ENCODE results near the gene SSNA1.
A peak's percentile ranks its signal among the peaks of the same experiment; 100 is the strongest.

The SSNA1 gene

DNA sequence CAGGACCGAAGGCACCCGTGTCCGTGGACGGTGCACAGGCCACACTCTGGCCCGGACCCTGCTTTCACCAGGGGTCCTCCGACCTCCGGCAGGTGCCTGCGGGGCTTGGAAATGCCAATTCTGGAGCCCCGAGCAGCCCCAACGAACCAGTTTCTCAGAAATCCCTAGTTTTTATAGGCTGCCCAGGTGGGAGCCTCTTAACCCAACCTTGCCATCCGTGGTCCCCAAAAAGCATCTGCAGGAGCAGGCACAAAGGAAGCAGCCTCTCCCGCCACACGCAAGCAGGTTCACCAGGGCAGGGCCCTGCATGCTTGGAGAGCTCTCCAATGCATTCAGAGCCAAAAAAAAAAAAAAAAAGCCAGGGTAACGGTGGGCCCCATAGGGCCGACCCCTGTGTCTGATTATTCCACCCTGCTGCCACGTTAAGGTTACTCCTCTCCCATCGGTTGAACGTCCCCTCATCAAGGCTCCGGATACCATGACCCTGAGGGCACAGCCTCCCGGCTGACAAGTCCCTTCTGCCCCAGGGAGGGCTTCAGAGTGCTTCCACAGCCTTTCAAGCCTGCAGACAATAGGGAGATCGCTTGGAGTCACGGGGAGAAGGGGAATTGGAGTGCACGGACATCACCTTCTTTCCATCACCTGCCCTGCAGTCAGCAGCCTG is 12.9 kb downstream of the SSNA1 start:
- no peak for DNase-seq

DNA sequence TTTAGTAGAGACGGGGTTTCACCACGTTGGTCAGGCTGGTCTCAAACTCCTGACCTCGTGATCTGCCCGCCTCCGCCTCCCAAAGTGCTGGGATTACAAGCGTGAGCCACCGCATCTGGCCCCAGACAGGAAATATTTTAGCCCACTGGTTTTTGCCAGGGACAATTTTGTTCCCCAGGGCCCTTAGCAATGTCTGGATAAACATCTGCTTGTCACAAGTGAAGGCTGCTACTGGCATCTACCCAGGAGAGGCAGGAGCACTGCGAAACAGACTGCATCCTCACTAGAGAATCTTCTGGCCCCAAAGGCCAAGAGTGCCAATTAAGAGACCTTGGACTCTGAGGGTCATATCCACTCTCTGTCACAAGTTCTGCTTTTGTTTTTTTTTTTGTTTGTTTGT is 14.5 kb downstream of the SSNA1 start:
- no peak for DNase-seq

DNA sequence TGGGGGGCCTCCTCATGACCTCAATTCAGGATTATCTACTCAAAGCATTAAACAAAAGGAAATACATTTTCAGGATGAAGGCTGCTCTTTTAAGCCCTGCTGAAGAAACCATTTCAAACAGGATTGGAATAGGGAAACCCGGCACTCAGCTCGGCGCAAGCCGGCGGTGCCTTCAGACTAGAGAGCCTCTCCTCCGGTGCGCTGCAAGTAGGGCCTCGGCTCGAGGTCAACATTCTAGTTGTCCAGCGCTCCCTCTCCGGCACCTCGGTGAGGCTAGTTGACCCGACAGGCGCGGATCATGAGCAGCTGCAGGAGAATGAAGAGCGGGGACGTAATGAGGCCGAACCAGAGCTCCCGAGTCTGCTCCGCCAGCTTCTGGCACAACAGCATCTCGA is 16.3 kb downstream of the SSNA1 start:
- DNase-seq, result no peak

DNA sequence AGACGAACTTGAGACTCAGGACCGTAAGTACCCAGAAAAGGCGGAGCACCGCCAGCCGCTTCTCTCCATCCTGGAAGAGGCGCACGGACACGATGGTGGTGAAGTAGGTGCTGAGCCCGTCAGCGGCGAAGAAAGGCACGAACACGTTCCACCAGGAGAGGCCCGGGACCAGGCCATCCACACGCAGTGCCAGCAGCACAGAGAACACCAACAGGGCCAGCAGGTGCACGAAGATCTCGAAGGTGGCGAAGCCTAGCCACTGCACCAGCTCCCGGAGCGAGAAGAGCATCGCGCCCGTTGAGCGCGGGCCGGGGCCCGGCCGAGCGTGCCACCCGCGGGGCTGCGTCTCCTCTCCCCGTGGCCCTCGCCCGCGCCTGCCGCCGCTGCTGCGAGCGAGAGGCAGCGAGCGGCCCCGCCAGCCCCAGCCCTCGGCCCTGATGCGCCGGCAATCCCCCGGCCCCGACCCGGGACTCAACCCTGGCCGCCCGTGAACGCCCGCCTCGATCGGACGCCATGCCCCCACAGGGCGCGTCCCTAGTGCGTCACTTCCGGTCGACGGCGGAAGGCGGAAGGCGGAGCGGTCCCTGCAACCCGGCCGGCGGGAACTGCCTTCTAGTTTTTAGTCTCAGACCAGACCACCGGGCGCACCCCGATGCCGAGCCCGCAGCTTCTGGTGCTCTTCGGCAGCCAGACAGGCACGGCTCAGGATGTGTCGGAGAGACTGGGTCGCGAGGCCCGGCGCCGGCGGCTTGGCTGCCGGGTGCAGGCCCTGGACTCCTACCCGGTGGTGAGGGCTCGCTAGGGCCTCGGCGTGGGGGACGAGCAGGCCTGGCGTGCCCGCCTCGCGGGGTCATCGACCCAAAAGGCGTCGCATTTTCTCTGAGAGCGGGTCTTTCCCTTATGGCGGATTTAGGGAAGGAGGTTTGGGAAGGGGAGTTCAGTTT is 16.9 kb downstream of the SSNA1 start, which contains the start of the genes NDOR1 and TMEM203:
Gene NDOR1, plus strand, starts transcription at position 575 of the 944 bp plus-strand sequence. Its CDS starts 78 bp downstream, at position 653.
Gene TMEM203, minus strand, starts transcription at position 523 of the 944 bp plus-strand sequence. Its CDS starts 234 bp downstream, at position 289.
- peak; percentile 54 for DNase-seq

DNA sequence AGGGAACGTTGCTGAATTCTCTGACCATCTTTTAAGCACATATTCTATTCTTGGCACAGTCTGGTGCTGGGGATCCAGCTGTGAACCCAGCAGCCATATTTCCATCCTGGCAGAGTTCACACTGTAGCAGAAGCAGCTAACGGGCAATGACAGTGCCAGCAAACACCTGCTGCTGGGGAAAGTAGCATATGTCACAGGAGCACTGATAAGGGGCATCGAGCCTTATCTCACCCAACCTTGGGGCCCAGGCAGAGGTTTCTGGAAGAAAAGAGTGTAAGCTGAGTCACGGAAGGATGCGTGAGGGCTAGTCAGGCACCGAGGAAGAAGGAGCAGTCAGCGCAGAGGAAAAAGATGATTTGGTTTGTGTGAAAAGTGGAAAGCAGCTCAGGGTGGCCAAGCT is 18.1 kb downstream of the SSNA1 start:
- no peak for DNase-seq

DNA sequence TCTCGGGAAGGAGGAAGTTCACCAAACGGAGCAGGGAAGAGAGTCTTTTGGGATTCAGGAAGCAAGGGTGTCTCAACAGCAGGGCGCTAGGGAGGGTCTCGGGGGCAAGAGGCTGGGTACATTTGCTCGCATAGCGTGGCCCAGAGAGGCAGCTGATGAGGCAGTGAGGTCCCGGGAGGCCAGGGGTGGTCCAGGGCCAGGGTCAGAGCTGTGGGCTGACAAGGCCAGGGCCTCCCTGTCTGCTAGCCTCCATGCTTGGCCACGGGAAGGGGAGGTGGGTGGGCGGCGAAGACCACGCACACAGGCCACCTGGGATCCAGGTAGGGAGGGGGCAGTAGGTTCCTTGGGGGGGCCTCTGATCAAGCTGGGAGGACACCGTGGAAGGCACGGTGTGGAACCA is 23.1 kb downstream of the SSNA1 start:
- no peak for DNase-seq

DNA sequence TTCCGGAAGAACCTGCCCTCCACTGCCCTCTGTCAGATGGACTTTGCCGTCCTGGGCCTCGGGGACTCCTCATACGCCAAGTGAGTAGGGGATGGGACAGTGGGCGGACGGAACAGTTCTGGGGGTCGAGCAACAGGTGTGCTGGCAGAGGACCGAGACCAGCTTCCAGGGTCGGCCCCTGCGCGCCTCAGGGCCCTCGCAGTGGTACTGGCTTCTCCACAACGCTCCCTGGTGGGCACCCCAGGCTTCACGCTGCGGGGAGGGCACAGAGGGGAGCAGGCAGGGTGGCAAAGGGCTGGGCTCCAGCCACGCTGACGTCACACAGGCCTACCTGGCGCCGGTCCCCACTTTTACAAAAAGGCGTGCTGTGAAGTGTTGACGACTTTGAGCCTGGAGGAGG is 24.0 kb downstream of the SSNA1 start:
- DNase-seq, result no peak

DNA sequence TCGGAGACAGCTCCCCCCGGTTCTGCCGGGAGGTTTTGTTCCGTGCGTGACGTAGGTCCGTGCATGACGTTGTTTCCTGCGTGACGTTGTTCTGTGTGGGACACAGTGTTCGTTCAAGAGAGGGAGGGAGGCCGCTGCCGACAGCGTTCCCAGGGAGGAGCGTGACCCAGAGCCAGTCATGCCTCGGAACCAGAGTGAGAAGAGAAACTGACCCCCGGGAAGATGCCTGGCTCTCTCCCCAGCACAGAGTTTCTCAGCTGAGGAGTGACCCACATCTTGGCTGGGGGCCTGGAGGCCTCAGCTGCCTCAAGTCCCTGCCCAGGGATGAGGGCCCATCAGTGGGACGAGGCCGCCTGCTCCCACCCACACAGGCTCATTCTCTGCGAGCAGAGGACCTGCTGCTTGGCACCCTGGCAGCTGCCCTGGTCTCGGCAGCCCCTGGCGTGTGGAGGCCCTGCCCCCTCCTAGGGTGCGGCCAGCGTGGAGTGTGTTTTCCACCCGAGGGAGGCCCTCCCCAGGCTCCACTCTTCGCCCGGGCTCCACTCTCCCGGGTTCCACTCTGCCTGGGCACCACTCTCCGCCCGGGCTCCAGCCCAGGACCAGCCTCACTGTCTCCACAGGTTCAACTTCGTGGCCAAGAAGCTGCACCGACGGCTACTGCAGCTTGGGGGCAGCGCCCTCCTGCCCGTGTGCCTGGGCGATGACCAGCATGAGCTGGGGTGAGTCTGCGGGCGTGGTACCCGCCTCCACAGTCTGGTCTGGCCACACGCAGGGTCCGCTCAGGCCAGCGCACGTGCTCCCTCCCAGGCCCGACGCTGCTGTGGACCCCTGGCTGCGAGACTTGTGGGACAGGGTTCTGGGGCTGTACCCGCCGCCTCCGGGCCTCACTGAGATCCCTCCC is 24.9 kb downstream of the SSNA1 start:
- no peak for DNase-seq

DNA sequence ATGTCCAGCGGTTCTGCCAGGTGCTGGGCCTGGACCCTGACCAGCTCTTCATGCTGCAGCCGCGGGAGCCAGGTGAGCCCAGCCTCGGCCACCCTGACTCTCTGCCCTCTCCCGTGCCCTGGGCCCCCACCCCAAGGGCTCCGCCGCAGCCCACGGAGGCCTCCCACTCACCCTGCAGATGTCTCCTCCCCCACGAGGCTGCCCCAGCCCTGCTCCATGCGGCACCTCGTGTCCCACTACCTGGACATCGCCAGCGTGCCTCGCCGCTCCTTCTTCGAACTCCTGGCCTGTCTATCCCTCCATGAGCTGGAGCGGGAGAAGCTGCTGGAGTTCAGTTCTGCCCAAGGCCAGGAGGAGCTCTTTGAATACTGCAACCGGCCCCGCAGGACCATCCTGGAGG is 26.1 kb downstream of the SSNA1 start:
- no peak for DNase-seq

DNA sequence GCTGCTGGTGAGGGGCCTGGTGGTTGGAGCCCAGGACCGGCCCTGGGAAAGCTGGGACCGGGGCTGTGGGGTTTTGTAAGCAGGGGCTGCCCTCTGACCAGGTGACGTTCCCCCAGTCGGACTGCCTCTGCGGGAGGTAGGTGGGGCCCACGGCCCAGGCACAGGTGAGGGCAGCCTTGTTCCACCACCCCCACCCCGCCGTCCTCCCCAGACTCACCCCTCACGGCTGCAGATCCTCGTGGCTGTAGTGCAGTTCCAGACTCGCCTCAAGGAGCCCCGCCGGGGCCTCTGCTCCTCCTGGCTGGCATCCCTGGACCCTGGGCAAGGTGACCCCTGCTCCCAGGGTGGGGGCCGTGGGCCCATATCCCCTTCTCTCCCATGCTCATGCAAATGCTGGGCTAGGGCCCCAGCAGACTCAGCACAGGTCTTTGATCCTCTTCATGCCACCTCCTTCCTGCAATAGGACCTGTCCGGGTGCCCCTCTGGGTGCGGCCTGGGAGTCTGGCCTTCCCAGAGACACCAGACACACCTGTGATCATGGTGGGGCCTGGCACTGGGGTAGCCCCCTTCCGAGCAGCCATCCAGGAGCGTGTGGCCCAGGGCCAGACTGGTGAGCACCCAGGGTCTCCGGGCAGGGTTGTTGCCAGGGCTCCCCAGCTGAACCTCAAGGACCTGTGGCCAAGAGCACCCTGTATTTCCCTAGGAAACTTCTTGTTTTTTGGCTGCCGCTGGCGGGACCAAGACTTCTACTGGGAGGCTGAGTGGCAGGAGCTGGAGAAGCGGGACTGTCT is 26.9 kb downstream of the SSNA1 start:
- DNase-seq, result no peak

DNA sequence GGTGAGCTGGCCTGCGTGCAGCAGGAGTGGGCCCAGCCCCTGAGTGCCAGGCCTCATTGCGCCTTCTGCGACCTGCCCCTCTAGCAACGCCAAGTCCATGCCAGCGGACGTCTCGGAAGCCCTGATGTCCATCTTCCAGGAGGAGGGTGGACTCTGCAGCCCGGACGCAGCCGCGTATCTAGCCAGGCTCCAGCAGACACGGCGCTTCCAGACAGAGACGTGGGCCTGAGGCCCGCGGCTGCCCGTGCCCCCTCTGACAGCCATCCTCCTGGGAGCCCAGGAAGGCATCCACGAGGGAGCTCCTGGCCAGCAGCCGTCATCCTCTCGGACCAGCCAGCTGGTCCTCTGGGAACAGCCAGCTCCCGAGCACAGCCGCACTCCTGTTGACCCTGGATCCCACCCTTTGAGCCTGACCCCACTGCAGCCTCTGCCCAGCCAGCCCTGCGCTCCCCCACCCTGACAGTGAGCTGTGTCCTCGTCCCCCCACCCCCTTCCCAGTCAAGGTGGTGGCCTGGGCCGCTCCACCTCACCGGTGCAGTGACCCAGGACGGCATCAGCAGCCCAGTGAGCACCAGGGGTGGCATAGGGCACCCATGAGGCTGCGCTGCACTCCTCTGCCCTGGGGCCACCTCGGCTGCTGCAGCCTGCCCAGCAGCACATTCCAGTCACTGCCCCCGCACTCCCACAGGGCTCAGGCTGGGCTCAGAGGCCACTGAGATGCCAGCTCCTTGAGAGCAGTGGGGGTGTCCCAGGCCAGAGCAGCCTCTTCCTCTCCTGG is 27.9 kb downstream of the SSNA1 start:
- no peak for DNase-seq

DNA sequence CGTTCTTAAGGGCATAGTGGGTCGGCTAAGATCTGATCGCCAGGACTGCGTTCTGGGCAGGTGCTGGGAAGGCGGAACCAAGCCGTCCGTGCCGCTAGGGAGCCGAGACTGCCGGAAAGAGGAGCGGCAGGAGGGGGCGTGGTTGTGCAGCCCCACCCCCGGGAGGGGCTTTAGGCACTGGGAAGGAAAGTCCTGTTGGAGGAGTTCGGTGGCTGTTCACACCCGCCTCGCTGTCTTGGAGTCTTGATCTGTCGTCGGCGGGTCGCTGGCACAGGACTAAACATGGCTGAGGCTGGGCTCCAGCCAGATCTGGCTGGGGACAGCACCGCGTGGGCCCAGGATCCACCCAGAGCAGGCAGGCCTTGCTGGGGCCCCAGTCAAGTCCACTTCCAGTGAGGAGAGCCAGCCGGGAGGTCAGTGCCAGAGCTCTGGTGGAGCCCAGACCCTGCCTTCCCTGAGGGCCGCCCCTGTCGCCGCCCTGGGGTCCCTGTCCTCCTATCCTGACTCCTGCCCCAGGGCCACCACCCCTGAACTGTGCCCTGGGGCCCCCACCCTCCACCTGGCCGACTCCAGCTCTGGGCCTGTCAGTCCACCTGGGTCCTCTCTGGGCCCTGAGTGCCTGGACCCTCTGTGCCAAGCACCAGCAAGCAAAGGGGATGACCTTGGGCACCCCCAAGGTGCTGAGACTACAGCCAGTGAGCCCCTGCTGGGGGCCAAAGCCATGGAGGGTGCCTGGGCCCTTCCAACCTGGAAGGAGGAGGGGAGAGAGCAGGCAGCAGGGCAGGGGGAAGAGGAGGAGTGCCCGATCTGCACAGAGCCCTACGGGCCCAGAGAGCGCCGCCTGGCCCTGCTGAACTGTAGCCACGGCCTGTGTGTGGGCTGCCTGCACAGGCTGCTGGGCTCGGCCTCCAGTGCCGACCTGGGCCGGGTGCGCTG is 29.1 kb downstream of the SSNA1 start:
- DNase-seq, result peak; percentile 77

DNA sequence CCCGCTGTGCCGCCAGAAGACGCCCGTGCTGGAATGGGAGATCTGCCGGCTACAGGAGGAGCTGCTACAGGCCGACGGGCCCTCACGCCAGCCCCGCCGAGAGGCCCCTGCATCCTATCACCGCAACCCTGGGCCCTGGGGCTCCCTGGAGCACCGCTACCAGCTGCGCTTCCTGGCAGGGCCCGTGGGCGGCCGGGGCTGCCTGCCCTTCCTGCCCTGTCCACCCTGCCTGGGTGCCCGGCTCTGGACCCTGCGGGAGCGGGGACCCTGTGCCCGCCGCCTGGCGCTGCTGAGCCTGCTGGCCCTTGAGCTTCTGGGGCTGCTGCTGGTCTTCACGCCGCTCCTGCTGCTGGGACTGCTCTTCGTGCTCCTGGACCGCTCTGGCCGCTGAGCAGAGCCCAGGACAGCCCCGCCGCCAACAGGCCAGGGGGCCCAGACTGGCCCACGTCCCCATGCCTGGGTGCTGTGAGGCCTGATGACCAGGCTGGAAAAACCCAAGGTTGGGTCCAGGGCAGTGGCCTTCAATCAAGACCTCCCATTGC is 29.8 kb downstream of the SSNA1 start:
- DNase-seq, result no peak

DNA sequence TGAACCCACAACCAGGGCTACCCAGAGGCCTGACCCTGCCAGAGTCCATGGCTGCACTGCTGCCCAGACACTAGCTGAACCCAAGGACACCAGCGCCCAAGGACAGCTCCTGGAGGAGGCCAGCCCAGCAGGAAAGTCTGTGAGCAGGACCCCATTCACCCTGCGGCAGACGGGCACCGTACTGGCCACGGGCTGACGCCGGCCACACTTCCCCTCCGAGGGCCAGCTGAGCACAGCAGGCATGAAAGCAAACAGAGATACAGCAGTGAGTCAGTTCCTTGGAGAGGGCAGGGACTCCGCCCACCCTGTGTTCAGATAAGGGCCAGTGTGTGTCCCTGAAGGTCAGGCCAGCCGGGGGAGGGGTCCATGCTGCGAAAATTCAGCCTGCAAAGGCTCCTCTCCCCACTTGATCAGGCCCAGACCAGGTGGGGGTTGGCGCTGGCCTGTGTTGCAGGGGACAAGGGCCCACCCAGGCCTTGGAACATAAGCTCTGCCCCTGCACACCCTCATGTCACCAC is 30.3 kb downstream of the SSNA1 start:
- no peak for DNase-seq

DNA sequence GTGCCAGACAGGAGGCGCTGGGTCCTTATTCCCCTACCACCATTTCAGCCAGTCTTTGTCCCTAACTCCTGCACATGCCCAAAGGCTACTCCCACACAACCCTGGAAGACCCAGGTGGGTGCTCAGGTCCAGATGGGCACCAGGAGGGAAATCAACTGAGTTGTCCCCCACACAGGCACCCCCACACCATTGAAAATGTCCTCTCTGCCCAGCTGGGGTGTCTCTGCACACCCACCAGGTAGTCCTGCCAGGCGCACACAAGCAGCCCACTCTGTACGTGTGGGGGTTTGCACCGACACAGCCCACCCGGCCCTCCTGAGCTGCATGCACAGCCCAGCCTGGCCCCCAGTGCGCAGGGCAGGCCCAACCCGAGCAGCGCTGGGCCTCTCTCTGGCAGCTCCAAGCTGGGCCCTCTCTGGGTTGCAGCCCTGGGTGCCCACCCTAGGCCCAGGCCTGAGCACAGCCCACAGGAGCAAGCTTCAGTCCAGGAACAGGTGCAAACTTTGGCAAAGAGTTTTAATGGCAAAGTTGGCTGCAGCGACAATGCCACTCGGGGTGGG is 31.4 kb downstream of the SSNA1 start:
- no peak for DNase-seq

DNA sequence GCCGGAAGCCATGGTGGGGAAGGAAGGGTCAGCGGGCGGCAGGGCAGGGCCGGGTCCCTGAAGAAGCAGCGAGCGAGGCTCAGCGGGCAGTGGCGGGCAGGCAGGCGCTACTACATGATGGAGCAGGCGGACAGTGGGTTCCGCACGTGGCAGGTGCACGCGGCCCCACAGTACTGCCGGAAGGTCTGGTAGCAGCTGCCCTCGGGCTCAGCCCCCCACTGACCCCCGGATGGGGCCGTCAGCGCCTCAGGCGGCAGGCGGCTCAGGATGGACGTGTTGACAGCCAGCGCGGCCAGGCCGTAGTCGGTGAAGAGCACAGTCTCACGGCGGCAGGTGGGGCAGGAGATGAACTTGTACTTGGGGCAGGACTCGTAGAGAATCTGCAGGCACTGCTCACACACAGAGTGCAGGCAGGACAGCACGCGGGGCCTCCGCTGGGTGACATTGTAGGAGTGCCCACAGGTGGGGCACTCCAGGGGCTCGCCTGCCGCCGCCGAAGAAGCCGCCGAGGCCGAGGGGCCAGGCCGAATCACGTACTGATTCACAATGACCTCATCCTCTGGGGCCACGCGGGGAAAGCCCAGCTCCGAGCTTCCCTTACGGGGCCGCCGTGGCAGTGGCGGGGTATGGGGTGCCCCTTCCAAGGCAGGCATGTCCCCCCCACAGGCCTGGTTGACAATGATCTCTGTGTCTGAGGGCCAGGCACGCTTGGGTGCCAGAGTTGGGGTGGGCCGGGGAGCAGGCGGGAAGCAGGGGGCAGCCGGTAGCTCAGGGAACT is 32.0 kb downstream of the SSNA1 start:
- DNase-seq, result no peak

DNA sequence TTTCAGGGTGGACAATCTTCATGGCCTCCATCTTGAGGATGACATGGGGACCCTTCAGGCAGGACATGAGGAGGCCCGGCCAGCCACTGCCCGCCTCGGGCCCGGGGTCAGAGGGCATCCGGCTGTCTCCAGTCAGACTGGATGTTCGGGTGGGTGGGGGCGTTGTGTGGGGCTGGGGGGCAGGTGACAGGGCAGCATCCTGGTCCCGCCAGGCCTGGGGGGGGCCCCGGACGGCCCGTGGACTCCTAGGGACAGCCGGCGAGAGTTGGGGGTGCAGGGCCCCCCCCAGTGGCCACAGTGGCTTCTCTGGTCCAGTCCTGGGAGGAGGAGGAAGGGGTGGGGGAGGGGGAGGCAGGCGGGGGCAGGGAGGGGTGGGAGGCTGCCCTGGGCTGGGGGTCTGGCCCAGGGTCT is 32.6 kb downstream of the SSNA1 start:
- no peak for DNase-seq

DNA sequence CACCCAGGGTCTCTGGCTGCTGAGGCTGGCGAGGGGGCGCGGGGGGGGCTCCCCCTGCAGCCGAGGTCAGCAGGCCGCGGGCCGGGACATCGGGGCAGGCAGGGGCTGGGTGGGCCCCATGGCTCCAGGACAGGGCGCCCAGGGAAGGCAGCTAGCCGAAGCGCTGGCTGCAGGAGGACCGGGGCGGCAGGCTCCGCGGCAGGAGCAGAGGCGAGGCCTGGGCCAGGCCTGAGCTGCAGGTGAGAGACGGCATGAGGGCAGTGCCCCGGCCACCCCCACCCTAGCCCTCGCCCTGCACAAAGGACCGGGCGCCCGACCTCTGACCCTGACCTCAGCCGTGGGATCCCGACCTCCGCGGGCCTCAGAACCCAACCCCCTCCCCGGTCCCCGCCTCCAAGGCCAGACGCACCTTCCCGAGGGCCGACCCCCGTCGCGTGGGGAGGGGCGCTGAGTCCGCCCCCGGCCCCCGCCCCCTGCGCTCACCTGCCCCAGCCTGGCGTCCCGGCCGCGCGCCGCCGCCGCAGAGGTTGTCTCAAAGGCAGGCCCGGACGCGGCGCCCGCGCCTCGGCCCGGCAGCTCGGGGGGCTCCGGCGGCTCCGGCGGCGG is 33.1 kb downstream of the SSNA1 start:
- no peak for DNase-seq
